Stimulated activated CD4-positive, alpha-beta T cell treated with anti-CD3 and anti-CD28 coated beads, TNF-alpha, amount 100 ng/mL, for 1 hour (primary cell): ENCODE data around the gene SPINK8.
"Not testable (repeated sequence)": the region's sequence is repeated elsewhere in the genome, so short reads cannot be mapped to it uniquely, and the experiment has no call there.

ENCODE experiments used
- DNase-seq, 3 donors: peaks; one replicate each; pipeline ENCODE4 v3.0.0-alpha.2; 2020; ENCODE audit warnings: low read depth in 3 of 3, low spot score in 1 of 3

SPINK8 gene

DNA sequence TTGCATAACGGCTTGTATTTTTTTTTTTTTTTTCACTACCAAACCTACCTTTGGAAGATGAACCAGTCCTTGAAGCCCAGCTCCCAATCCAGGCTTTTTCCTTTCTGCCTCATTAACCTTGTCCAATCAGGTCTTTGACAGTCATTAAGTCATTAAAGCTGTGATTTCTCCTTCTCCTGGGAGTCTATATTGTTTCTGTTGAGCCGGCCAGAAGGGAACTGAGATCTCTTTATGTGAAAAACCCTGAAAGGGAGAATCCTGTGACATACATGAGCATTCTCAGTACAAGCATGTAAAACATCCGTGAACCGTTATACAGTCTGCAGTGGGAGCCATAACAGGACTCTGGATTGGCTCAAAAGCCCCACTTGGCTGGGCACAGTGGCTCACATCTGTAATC is 52.6 kb downstream of the SPINK8 start:
- no peak for DNase-seq

DNA sequence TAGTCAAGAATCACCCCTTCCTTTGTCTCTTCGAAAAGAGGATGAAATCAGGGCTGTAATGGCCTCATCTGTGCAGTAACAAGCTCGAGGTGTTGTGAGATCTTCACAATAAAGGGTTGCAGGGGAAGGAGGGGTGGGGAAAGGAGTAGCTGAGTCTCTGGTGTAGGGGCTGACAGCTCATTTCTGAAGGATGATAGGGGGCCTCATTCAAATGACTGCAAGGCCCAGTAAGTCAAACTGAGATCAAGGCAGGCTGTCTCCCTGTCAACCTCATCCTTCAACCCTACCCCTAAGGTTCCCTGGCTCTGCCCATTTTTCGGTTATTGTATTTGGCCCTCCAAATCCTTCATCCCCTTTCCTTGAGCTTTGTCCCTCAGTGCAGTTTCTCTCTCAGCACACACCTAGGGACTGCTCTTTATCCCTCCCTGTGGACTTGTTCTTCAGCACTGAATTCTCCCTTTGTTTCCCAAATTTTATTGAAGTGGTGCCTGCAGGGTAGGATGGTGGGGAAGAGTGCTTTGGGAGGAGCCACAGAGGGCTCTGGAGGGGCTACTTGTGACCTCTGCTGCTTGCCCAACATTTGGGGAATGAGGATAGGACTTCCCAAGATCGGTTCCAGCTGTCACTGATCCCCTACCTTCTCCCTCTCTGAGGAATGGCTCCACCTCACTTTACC is 54.4 kb downstream of the SPINK8 start:
- DNase-seq, result no peak

DNA sequence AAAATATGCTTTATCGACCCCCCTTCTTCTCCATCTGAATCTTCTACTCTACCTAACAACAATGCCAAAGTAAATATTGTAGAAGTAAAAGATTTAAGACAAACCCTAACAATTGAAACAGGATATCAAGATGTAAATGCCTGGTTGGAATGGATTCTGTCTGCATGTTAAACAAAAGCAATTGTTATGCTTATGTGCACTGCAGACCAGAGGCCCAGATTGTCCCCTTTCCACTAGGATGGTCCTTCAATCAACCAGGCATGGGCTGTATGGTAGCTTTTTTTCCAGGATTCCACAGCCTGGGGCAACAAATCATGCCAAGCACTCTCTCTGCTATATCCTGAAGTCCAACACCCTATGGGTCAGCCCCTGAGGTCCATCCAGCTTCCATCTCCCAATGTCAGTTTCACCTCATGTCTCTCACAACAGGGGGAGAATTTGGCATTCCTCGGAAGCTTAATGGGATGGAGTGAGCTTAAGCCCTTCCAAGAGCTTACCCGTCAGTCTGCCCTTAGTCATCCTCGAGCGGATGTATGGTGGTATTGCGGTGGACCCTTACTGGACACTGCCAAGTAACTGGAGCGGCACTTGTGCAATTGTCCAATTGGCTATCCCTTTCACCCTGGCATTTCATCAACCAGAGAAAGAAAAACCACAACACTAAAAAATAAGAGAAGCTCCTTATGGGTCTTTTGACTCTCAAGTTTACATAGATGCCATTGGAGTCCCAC is 56.4 kb downstream of the SPINK8 start:
- DNase-seq, result no peak

DNA sequence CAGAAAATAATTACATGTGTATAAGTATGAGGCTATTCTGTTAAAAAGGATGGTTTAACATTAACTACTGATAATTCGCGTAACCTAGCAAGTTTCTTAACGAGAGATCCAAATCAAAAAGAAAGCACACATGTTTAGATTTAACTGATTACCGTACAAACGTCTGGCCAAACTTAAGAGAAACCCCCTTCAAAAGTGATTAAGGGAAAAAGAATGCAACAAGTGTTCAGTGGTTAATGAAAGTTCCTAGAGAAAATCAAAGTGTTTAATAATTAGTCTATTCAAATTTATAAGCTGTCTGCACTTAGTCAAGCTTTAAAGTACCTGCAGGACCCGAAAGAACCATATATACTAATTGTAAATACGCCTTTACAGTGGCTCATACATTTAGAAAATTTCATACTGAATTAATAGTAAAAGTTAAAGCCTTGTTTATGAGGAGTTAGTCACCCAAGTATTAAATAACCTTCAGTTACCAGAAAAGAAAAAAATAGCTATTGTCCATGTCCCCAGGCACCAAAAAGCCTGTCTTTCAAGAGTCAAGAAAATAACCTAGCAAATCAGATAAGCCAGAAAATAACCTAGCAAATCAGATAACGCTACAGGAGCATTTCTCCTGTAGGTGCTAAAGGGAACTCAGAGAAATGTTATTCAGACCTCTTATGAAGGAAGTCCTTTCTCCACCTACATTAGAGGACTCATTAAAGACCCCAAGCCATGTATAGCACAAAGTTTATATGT is 58.0 kb downstream of the SPINK8 start:
- DNase-seq, result no peak

DNA sequence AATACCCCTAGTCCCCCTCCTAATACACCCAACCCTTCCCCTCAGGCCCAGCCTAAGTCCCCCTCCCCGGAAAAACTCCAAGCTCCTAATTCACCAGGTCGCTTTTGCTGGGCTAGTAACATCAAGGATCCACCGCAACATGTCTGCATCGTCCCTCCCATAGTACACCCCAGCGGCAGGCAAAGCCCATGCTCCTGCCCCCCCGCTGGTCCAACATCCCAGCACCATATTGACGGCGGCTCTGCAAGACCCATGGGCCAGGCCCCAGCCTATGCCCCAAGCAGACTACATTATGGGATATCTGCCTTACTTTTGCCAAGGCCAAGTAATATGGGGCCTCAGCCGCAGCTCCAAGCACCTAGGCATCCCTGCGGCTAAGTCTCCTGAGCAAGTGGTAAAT is 59.0 kb downstream of the SPINK8 start:
- no peak for DNase-seq

DNA sequence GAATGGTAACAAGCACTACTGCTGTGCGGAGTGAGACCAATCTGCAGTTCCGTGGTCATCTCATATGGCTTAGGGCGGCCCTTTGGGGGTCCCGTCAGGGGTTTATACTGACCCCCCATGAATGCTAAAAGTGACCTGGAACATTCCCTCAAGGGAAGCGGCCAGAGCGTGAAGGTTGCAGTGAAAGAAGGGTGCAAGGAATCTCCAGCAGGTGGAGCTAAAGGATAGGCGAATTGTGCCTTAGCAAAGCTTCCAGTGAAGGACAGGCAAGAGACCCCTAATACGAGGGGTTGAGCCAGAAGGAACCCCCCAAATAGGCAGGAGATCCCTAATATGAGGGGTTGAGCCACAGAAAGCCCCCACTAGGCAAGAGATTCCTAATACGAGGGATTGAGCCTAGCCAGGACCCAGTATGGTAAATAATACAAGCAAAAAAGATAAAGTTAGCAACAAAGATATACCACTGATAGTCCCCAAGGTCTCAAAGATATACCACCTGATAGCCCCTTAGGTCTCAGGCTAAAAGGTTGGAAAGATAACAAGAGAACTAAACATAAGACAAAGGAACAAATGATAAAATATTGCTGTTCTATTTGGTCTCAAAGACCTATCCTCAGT is 59.8 kb downstream of the SPINK8 start:
- peak in 2 of 3 donors; percentile 12 to 17 for DNase-seq

DNA sequence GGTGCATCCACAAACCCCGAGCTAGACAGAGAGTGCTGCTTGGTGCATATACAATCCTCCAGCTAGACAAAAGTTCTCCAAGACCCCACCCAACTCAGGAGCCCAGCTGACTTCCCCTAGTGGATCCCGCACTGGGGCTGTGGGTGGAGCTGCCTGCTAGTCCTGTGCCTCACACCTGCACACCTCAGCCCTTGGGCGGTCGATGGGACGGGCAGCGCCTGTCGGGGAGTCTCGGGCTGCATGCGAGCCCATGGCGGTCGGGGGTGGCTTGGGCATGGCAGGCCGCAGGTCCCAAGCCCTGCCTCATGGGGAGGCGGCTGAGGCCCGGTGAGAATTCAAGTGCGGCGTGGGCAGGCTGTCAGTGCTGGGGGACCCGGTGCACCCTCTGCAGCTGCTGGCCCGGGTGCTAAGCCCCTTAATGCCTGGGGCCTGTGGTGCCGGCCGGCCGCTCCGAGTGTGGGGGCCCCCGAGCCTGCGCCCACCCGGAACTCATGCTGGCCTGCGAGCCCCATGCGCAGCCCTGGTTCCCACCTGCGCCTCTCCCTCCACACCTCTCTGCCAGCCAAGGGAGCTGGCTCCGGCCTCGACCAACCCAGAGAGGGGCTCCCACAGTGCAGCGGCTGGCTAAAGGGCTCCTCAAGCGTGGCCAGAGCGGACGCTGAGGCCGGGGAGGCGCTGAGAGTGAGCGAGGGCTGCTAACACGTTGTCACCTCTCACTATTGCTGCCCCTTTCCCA is 61.5 kb downstream of the SPINK8 start:
- no peak for DNase-seq

DNA sequence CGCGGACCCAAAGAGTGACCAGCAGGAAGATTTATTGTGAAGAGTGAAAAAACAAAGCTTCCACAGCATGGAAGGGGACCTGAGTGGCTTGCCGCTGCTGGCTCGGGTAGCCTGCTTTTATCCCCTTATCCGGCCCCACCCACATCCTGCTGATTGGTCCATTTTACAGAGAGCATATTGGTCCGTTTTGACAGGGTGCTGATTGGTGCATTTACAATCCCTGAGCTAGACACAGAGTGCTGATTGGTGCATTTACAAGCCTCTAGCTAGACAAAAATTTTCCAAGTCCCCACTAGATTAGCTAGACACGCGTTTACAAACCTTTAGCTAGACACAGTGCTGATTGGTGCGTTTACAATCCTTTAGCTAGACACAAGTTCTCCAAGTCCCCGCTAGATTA is 62.2 kb downstream of the SPINK8 start:
- DNase-seq, result not testable (repeated sequence)

DNA sequence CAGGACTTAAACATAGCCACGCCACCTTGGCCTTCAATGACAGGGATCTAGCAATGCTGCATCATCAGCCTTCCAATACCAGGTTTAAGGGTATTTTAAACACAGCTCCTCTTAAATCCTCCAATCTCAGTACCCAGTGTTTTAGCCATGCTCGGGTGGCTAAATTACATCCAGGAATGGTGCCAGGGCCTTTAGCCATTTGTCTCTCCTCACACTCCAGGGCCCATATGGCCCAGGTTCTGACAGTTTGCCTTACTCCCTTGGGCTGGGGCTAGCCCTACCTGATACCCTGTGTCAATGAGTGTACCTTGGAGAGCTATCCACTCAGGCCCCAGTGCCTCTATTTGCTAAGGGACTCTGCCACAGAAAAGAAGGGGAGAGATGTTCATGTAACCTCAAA is 63.2 kb downstream of the SPINK8 start:
- DNase-seq, result no peak

DNA sequence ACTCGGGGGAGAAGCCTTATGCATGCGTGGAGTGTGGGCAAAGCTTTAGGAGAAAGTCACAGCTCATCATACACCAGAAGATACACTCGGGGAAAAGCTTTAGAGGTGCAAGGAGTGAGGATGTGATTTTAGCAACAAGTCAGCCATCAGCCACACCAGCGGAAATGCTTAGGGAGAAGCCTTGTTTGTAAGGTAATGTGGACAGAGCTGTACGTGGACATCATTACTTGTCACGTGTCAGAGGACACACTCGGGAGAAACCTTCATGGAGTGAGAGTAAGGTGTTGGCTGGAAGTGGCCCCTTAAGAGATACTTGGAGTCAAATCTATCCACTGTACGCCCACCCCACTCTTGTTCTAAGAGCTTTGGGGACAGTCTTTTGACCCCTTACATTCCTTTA is 63.9 kb downstream of the SPINK8 start:
- no peak for DNase-seq

DNA sequence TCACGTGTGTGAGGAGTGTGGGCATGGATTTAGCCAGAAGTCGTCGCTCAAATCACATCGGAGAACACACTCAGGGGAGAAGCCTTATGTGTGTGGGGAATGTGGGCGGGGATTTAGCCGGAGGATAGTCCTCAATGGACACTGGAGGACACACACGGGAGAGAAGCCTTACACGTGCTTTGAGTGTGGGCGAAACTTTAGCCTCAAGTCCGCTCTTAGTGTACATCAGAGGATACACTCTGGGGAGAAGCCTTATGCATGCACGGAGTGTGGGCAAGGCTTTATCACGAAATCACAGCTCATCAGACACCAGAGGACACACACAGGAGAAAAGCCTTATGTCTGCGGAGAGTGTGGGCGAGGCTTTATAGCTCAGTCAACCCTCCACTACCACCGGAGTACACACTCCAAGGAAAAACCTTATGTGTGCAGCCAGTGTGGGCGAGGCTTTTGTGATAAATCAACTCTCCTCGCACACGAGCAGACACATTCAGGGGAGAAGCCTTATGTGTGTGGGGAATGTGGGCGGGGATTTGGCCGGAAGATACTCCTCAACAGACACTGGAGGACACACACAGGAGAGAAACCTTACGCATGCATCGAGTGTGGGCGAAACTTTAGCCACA is 64.4 kb downstream of the SPINK8 start:
- peak in 1 of 3 donors; percentile 20 for DNase-seq

DNA sequence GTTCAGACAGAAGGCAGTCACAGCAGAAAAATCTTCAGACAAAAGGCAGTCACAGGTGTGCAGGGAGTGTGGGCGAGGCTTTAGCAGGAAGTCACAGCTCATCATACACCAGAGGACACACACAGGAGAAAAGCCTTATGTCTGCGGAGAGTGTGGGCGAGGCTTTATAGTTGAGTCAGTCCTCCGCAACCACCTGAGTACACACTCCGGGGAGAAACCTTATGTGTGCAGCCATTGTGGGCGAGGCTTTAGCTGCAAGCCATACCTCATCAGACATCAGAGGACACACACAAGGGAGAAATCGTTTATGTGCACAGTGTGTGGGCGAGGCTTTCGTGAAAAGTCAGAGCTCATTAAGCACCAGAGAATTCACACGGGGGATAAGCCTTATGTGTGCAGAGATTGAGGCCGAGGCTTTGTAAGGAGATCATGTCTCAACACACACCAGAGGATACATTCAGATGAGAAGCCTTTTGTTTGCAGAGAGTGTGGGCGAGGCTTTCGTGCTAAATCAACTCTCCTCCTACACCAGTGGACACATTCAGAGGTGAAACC is 65.0 kb downstream of the SPINK8 start:
- peak; percentile 34 to 60 (median 57) for DNase-seq

DNA sequence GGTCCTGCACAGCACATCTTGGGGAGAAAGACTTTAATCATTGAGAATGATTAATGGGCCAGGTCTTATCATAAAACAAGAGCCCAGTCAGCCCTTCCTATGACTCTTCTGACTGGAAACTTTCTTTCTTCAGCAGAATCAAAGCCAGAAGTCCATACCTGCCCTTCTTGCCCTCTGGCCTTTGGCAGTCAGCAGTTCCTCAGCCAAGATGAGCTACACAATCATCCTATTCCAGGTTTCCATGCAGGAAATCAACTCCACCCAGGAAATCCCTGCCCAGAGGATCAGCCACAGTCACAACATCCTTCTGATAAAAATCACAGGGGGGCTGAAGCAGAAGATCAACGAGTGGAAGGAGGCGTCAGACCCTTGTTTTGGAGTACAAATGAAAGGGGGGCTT is 65.7 kb downstream of the SPINK8 start:
- DNase-seq, result no peak

DNA sequence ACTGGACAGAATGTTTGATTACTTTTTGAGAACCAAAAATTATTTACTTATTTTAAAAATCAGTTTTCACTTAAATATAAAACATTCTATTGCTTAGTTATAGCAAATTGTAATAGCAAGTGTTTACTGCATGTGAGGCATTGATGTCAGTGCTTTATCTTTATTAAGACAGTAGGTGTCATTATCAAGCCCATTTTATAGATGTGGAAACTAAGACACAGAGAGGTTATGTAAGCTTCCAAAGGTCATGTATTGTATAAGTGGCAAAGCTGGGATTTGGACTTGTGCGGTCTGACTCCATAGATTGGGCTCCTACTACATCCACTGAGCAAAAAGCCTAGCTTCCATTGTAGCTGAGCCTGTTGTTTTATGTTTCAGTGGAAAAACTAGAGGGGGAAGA is 74.9 kb downstream of the SPINK8 start:
- no peak for DNase-seq
